PC-3 (cell line): ENCODE data around the gene ZNF382. TPM values are rescaled to one million over a fixed set of nuclear protein-coding genes. Genes with fewer than 3 reads are reported as not detected.

Experiments
- ATAC-seq: fragments of 200-7000 bp; cut with Tn5 transposase; 2 replicates; pipeline ENCODE4 v1.9.1; 2020; ENCODE audit warnings: mild to moderate bottlenecking, moderate library complexity
- BruUV-seq: library from RNA; stranded (reverse); fragments of 400-500 nt; replicated peaks from 2 replicates; lab custom pipeline; 2021; lab: Mats Ljungman, UMichigan
- CTCF ChIA-PET: fragments of 300-600 bp; sonication (Branson Sonifier 250); formaldehyde crosslinking; loops from one replicate; lab custom pipeline; 2022; ENCODE audit warnings: antibody characterized with exemption; lab: Charles Lee
- POLR2A ChIA-PET: fragments of 300-600 bp; sonication (Branson Sonifier 250); formaldehyde crosslinking; loops from one replicate; lab custom pipeline; 2022; ENCODE audit warnings: antibody characterized with exemption; ENCODE audit not compliant: unreplicated experiment; lab: Charles Lee
- DNase-seq: peaks from one replicate; pipeline ENCODE4 v3.0.0-alpha.2; 2015
- H2AFZ ChIP-seq: fragments of 300-600 bp; sonication (generic); 2 replicates; pipeline ENCODE4 v1.6.0; 2016; ENCODE audit warnings: antibody characterized with exemption, low read length
- H3F3A ChIP-seq: fragments of 300-600 bp; sonication (generic); one replicate; pipeline ENCODE4 v1.6.0; 2017; ENCODE audit warnings: antibody characterized with exemption, low read length, control low read depth, mild to moderate bottlenecking; ENCODE audit not compliant: unreplicated experiment
- H3K27ac ChIP-seq: fragments of 300-600 bp; sonication (generic); 2 replicates; pipeline ENCODE4 v1.5.1; 2016; ENCODE audit warnings: mild to moderate bottlenecking, low read length
- H3K27me3 ChIP-seq: fragments of 300-600 bp; sonication (generic); 2 replicates; pipeline ENCODE4 v1.6.1; 2016; ENCODE audit warnings: low read length, mixed read lengths
- H3K36me3 ChIP-seq: fragments of 300-600 bp; sonication (generic); 2 replicates; pipeline ENCODE4 v1.6.1; 2016; ENCODE audit warnings: low read depth, mixed run types, low read length, mixed read lengths
- H3K4me1 ChIP-seq: fragments of 300-600 bp; sonication (generic); 2 replicates; pipeline ENCODE4 v1.5.1; 2016; ENCODE audit warnings: low read length; ENCODE audit not compliant: insufficient read depth
- H3K4me2 ChIP-seq: fragments of 300-600 bp; sonication (generic); 2 replicates; pipeline ENCODE4 v1.6.0; 2016; ENCODE audit warnings: low read length
- H3K4me3 ChIP-seq: fragments of 300-600 bp; sonication (generic); 2 replicates; pipeline ENCODE4 v1.5.1; 2016; ENCODE audit warnings: mild to moderate bottlenecking, low read length, mixed read lengths
- H3K79me2 ChIP-seq: fragments of 300-600 bp; sonication (generic); 2 replicates; pipeline ENCODE4 v1.6.1; 2017; ENCODE audit warnings: low read length, mixed read lengths
- H3K9ac ChIP-seq: fragments of 300-600 bp; sonication (generic); 2 replicates; pipeline ENCODE4 v1.6.0; 2016; ENCODE audit warnings: mild to moderate bottlenecking, low read length
- H3K9me2 ChIP-seq: fragments of 300-600 bp; sonication (generic); replicated peaks from 2 replicates; pipeline ENCODE4 v1.6.1; 2016; ENCODE audit warnings: mixed run types, low read length, mixed read lengths
- H3K9me3 ChIP-seq: fragments of 300-600 bp; sonication (generic); 2 replicates; pipeline ENCODE4 v1.6.1; 2016; ENCODE audit warnings: low read length, mixed read lengths
- H4K20me1 ChIP-seq: fragments of 300-600 bp; sonication (generic); 2 replicates; pipeline ENCODE4 v1.6.1; 2016; ENCODE audit warnings: low read length, mixed read lengths
- CTCF ChIP-seq: fragments of 300-600 bp; sonication (generic); conservative IDR thresholded peaks from 2 replicates; pipeline ENCODE4 v1.5.1; 2017; ENCODE audit warnings: antibody characterized with exemption, low read depth, mild to moderate bottlenecking, low read length
- EZH2 ChIP-seq: fragments of 300-600 bp; sonication (generic); IDR thresholded peaks from one replicate; pipeline ENCODE4 v1.6.1; 2017; ENCODE audit warnings: antibody characterized with exemption, mild to moderate bottlenecking, low read length; ENCODE audit not compliant: unreplicated experiment
- EZH2phosphoT487 ChIP-seq: fragments of 300-600 bp; sonication (generic); IDR thresholded peaks from 2 replicates; pipeline ENCODE4 v1.6.1; 2018; ENCODE audit warnings: mild to moderate bottlenecking, antibody characterized with exemption, low read length, borderline replicate concordance
- intact Hi-C: fragments of 100-400 bp; cut with micrococcal nuclease; formaldehyde crosslinking; loops from 2 replicates; pipeline ENCODE4 v1.9.0; 2023
- total RNA-seq: library from RNA; depleted of rRNA; stranded (reverse); fragments of >200 nt; gene quantifications from 2 replicates; pipeline ENCODE4 v1.2.3, GENCODE V29; 2014

The ZNF382 gene
- total RNA-seq, 1 experiment from 2014 or later: 0.91 TPM

DNA sequence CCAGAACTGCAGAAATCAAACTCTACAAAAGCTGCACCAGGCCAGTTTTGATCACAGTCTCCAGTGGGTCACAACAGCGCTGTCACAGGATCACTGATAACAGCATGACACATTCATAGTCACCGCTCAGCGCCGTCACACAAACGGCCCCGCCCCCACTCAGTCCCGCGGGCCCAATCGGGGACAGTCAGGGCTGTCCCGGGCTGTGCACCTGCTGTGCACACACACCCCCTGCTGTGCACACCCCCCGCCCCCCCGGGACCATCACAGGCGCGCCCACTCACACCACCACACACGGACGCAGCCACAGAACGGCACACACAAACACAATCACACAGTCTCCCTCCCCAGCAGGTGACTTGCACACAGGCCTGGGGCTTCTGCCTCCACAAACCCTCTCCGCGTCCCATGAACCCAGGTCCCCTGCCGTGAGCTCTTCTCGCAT lies 435 bp upstream of the ZNF382 start:
- intact Hi-C loops: no loop called here
- POLR2A ChIA-PET: no interaction called here

GRCh38 chr19:36605877-36606478 lies 865 bp downstream of the ZNF382 start:
- Histone ChIP-seq H3K9me3 (peaks cover 16% of the 10 kb centered on the region; the same call in 1 of the 2 replicates), H4K20me1 (no peaks in the 10 kb centered on the region), H3K27me3 (no peaks in the 10 kb centered on the region), H3F3A (no peaks in the 10 kb centered on the region), H3K4me2 (peak overlapping the region; percentile 81), H3K9me2 (no peaks in the 10 kb centered on the region), H3K4me3 (peak overlapping the region; percentile 73), H3K79me2 (no peaks in the 10 kb centered on the region), H3K36me3 (no peaks in the 10 kb centered on the region), H2AFZ (peak overlapping the region; percentile 92), H3K4me1 (no peaks in the 10 kb centered on the region), H3K9ac (no peak overlapping the region; the same call in 1 of the 2 replicates), H3K27ac (no peak overlapping the region)
- no peak for ATAC-seq
- CTCF ChIA-PET: no interaction called here
- POLR2A ChIA-PET: no interaction called here
- BruUV-seq: TSS peak; percentile 45
- no peak for TF ChIP-seq EZH2phosphoT487
- TF ChIP-seq EZH2: no peak
- no peak for TF ChIP-seq CTCF
- intact Hi-C loops: no loop called here
- no peak for DNase-seq

More for the DNA sequence above, 435 bp upstream of the ZNF382 start:
- Histone ChIP-seq H3K9me3 (peaks cover 15% of the 10 kb centered on the region; the same call in 1 of the 2 replicates), H3K9me2 (no peaks in the 10 kb centered on the region), H3K36me3 (no peaks in the 10 kb centered on the region), H3K27me3 (no peaks in the 10 kb centered on the region), H3K27ac (no peak overlapping the region), H2AFZ (peak overlapping the region; percentile 92), H3K4me2 (peak overlapping the region; percentile 81), H3K79me2 (no peaks in the 10 kb centered on the region), H3K4me1 (no peaks in the 10 kb centered on the region), H3F3A (no peaks in the 10 kb centered on the region), H3K4me3 (peak overlapping the region; percentile 73), H3K9ac (peak overlapping the region; percentile 40), H4K20me1 (no peaks in the 10 kb centered on the region)
- BruUV-seq: no TSS peak
- TF ChIP-seq EZH2 (no peak), EZH2phosphoT487 (no peak), CTCF (no peak)
- CTCF ChIA-PET: no interaction called here
- ATAC-seq: peak; percentile 92
- DNase-seq: peak; percentile 38

DNA sequence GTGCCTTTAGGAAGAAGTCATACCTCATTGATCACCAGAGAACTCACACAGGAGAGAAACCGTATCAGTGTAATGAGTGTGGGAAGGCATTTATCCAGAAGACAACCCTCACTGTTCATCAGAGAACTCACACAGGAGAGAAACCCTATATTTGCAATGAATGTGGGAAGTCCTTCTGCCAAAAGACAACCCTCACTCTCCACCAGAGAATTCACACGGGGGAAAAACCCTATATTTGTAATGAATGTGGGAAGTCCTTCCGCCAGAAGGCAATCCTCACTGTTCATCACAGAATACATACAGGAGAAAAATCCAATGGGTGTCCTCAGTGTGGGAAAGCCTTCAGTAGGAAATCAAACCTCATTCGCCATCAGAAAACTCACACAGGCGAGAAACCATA lies 21.9 kb downstream of the ZNF382 start:
- BruUV-seq: no TSS peak
- H3K4me2 ChIP-seq: no peak overlapping the region
- no peaks in the 10 kb centered on the region for H3K27me3 ChIP-seq
- peaks cover 4% of the 10 kb centered on the region for H3K9me3 ChIP-seq
- no peak overlapping the region for H3K27ac ChIP-seq
- no peaks in the 10 kb centered on the region for H3F3A ChIP-seq
- intact Hi-C loops: no loop called here
- DNase-seq (no peak), ATAC-seq (no peak)
- H3K9me2 ChIP-seq: no peaks in the 10 kb centered on the region
- ChIA-PET POLR2A (no interaction called here), CTCF (no interaction called here)
- TF ChIP-seq CTCF: no peak
- TF ChIP-seq EZH2phosphoT487: no peak
- TF ChIP-seq EZH2: no peak
- no peaks in the 10 kb centered on the region for H4K20me1 ChIP-seq
- no peaks in the 10 kb centered on the region for H3K4me1 ChIP-seq
- no peak overlapping the region for H2AFZ ChIP-seq
- H3K36me3 ChIP-seq: peaks cover 3% of the 10 kb centered on the region; the same call in 1 of the 2 replicates
- H3K79me2 ChIP-seq: no peaks in the 10 kb centered on the region
- no peak overlapping the region for H3K4me3 ChIP-seq
- H3K9ac ChIP-seq: no peak overlapping the region
